HEK293 (cell line): ENCODE measurements around the gene DAAM1.

Experiments
- CTCF ChIA-PET: fragments of 350-600 bp; formaldehyde crosslinking; extraction: SDS; loops from one replicate; lab custom pipeline; 2021; ENCODE audit warnings: antibody characterized with exemption; lab: Yijun Ruan, JAX
- POLR2A ChIA-PET: fragments of 300-600 bp; formaldehyde crosslinking; extraction: SDS; loops from one replicate; lab custom pipeline; 2020; ENCODE audit warnings: antibody characterized with exemption, inconsistent platforms; lab: Yijun Ruan, JAX
- H3K27ac ChIP-seq: fragments of 200-500 bp; sonication (Bioruptor generic); 2 replicates; pipeline ENCODE4 v1.5.1; 2014; ENCODE audit warnings: low read depth, low read length, control low read depth, inconsistent platforms; ENCODE audit errors: extremely low read depth
- H3K36me3 ChIP-seq, 2 experiments: fragments of 200-500 bp in 1 of 2; sonication (Bioruptor generic) in 1 of 2; 1 replicate in 1 of 2; 2 replicates in 1 of 2; pipeline ENCODE4 v1.5.1; 2014 to 2017; ENCODE audit warnings: inconsistent platforms in 2 of 2, low read length in 2 of 2; ENCODE audit not compliant: control insufficient read depth in 2 of 2, insufficient read depth in 1 of 2
- H3K4me1 ChIP-seq: fragments of 200-500 bp; sonication (Bioruptor generic); 2 replicates; pipeline ENCODE4 v1.5.1; 2014; ENCODE audit warnings: mild to moderate bottlenecking, low read length, inconsistent platforms; ENCODE audit not compliant: control insufficient read depth, insufficient read depth
- H3K4me3 ChIP-seq: 2 replicates; pipeline ENCODE4 v1.5.1; 2011; ENCODE audit warnings: low read depth, mild to moderate bottlenecking, control low read depth, low read length, moderate library complexity
- H3K9me3 ChIP-seq: fragments of 200-500 bp; sonication (Bioruptor generic); 2 replicates; pipeline ENCODE4 v1.5.1; 2014; ENCODE audit warnings: low read depth, low read length, inconsistent platforms; ENCODE audit not compliant: control insufficient read depth, insufficient read depth
- HOXC10 ChIP-seq: sonication (generic); formaldehyde crosslinking; IDR thresholded peaks from 2 replicates; pipeline ENCODE4 v1.8.1; 2023; ENCODE audit warnings: mild to moderate bottlenecking, missing genetic modification reagents
- SALL2 ChIP-seq: fragments of 450-650 bp; formaldehyde crosslinking; IDR thresholded peaks from 2 replicates; pipeline ENCODE4 v1.5.0; 2017; ENCODE audit warnings: missing biosample characterization, mild to moderate bottlenecking, missing genetic modification characterization, borderline replicate concordance
- TCF7L2 ChIP-seq: IDR thresholded peaks from 2 replicates; pipeline ENCODE4 v1.6.1; 2011; ENCODE audit warnings: low read depth, mild to moderate bottlenecking, inconsistent platforms, low read length, moderate library complexity, borderline replicate concordance
- ZBTB17 ChIP-seq: fragments of 450-650 bp; formaldehyde crosslinking; IDR thresholded peaks from 2 replicates; pipeline ENCODE4 v1.5.1; 2016; ENCODE audit warnings: missing biosample characterization, missing genetic modification characterization
- ZEB2 ChIP-seq: fragments of 450-650 bp; formaldehyde crosslinking; IDR thresholded peaks from 2 replicates; pipeline ENCODE4 v1.5.1; 2016; ENCODE audit warnings: missing biosample characterization, missing genetic modification characterization
- ZNF155 ChIP-seq: fragments of 450-650 bp; formaldehyde crosslinking; IDR thresholded peaks from 2 replicates; pipeline ENCODE4 v1.5.1; 2016; ENCODE audit warnings: missing biosample characterization, missing genetic modification characterization
- ZNF175 ChIP-seq: fragments of 450-650 bp; formaldehyde crosslinking; IDR thresholded peaks from 2 replicates; pipeline ENCODE4 v1.5.1; 2016; ENCODE audit warnings: missing biosample characterization, missing genetic modification characterization
- ZNF404 ChIP-seq: fragments of 450-650 bp; formaldehyde crosslinking; IDR thresholded peaks from 2 replicates; pipeline ENCODE4 v1.5.1; 2017; ENCODE audit warnings: missing biosample characterization, missing genetic modification characterization
- ZNF416 ChIP-seq: fragments of 450-650 bp; formaldehyde crosslinking; IDR thresholded peaks from 2 replicates; pipeline ENCODE4 v1.5.1; 2016; ENCODE audit warnings: missing biosample characterization, missing genetic modification characterization
- ZNF677 ChIP-seq: fragments of 450-650 bp; IDR thresholded peaks from 2 replicates; pipeline ENCODE4 v1.5.0; 2018; ENCODE audit warnings: missing biosample characterization, mild to moderate bottlenecking, missing genetic modification characterization, moderate library complexity
- ZNF701 ChIP-seq: fragments of 450-650 bp; formaldehyde crosslinking; IDR thresholded peaks from 2 replicates; pipeline ENCODE4 v1.5.1; 2016; ENCODE audit warnings: missing biosample characterization, missing genetic modification characterization
- ZNF747 ChIP-seq: fragments of 450-650 bp; formaldehyde crosslinking; IDR thresholded peaks from 2 replicates; pipeline ENCODE4 v1.5.1; 2016; ENCODE audit warnings: missing biosample characterization, missing genetic modification characterization
- ZXDB ChIP-seq: fragments of 450-650 bp; formaldehyde crosslinking; IDR thresholded peaks from 2 replicates; pipeline ENCODE4 v1.5.1; 2016; ENCODE audit warnings: missing biosample characterization, missing genetic modification characterization
- TF ChIP-seq, protein P1 (sequence below): fragments of 450-650 bp; formaldehyde crosslinking; IDR thresholded peaks from 2 replicates; pipeline ENCODE4 v1.5.1; 2016; ENCODE audit warnings: missing biosample characterization, missing genetic modification characterization
- TF ChIP-seq, protein P2 (sequence below): fragments of 450-650 bp; formaldehyde crosslinking; IDR thresholded peaks from 2 replicates; pipeline ENCODE4 v1.5.1; 2016; ENCODE audit warnings: missing biosample characterization, missing genetic modification characterization
- TF ChIP-seq, protein P3 (sequence below): fragments of 450-650 bp; formaldehyde crosslinking; conservative IDR thresholded peaks from 2 replicates; pipeline ENCODE4 v1.5.1; 2016; ENCODE audit warnings: low read depth, missing biosample characterization, missing genetic modification characterization
- TF ChIP-seq, protein P4 (sequence below): fragments of 450-650 bp; formaldehyde crosslinking; IDR thresholded peaks from 2 replicates; pipeline ENCODE4 v1.5.1; 2016; ENCODE audit warnings: missing biosample characterization, missing genetic modification characterization, low read depth
- TF ChIP-seq, protein P5 (sequence below): sonication (generic); formaldehyde crosslinking; IDR thresholded peaks from 2 replicates; pipeline ENCODE4 v1.8.1; 2022; ENCODE audit warnings: mild to moderate bottlenecking, moderate library complexity, missing genetic modification reagents

Gene DAAM1

DNA sequence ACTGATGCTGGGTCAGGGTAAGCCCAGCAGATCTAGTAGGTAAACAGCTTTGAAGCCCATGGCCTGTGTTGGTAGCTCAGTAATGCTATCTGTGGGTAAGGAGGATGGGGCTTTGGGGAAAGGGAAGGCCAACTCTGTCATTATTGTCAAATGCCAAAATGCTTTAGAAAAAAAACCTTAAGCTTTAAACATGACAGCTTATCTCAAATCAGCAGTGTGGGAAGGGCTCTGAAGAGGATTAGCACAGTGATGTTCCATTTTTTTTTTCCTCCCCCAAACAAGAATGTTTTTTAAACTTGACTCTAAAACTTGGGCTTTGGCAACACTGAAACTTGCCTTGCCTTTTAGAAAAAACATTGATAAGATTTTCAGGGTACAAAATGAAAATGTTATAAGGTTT, 11.7 kb downstream of the DAAM1 start (continued):
- TF ChIP-seq, protein P1, sequence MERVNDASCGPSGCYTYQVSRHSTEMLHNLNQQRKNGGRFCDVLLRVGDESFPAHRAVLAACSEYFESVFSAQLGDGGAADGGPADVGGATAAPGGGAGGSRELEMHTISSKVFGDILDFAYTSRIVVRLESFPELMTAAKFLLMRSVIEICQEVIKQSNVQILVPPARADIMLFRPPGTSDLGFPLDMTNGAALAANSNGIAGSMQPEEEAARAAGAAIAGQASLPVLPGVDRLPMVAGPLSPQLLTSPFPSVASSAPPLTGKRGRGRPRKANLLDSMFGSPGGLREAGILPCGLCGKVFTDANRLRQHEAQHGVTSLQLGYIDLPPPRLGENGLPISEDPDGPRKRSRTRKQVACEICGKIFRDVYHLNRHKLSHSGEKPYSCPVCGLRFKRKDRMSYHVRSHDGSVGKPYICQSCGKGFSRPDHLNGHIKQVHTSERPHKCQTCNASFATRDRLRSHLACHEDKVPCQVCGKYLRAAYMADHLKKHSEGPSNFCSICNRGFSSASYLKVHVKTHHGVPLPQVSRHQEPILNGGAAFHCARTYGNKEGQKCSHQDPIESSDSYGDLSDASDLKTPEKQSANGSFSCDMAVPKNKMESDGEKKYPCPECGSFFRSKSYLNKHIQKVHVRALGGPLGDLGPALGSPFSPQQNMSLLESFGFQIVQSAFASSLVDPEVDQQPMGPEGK (tag by site-specific recombination): no peak
- TF ChIP-seq, protein P2, sequence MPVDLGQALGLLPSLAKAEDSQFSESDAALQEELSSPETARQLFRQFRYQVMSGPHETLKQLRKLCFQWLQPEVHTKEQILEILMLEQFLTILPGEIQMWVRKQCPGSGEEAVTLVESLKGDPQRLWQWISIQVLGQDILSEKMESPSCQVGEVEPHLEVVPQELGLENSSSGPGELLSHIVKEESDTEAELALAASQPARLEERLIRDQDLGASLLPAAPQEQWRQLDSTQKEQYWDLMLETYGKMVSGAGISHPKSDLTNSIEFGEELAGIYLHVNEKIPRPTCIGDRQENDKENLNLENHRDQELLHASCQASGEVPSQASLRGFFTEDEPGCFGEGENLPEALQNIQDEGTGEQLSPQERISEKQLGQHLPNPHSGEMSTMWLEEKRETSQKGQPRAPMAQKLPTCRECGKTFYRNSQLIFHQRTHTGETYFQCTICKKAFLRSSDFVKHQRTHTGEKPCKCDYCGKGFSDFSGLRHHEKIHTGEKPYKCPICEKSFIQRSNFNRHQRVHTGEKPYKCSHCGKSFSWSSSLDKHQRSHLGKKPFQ: no peak
- TF ChIP-seq ZNF175 (tag by site-specific recombination) (no peak), SALL2 (tag by site-specific recombination) (no peak), ZNF404 (no peak), HOXC10 (CRISPR knock-in tag) (no peak)

DNA sequence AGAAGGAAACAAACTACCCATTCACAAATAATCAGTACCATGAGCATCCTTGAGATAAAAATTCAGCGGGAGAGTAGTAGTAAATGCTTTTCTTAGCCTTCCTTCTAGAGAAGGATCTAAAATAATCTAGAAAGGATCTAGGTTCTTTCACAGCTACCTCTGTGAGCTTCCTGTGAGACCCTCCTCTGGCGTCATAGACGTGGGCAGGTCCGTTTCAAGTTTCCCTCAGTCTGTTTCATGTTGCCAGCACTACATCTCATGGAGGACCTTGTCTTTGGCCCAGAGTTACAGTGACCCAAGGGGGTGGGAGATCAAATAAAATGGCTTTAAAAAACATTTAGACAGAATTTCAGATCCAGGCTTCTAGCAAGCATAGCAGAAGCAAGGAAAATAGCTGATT, 13.6 kb downstream of the DAAM1 start:
- Histone ChIP-seq H3K4me3 (no peak overlapping the region), H3K36me3 (no peaks in the 10 kb centered on the region), H3K9me3 (no peaks in the 10 kb centered on the region), H3K27ac (no peak overlapping the region), H3K4me1 (peaks cover 7% of the 10 kb centered on the region)
- TF ChIP-seq ZNF701 (no peak), ZNF155 (tag by site-specific recombination) (no peak), ZNF677 (tag by site-specific recombination) (no peak), ZNF416 (no peak), ZBTB17 (tag by site-specific recombination) (no peak), ZEB2 (tag by site-specific recombination) (no peak), ZNF747 (tag by site-specific recombination) (no peak), TCF7L2 (no peak), ZXDB (tag by site-specific recombination) (no peak)
- TF ChIP-seq, protein P3, sequence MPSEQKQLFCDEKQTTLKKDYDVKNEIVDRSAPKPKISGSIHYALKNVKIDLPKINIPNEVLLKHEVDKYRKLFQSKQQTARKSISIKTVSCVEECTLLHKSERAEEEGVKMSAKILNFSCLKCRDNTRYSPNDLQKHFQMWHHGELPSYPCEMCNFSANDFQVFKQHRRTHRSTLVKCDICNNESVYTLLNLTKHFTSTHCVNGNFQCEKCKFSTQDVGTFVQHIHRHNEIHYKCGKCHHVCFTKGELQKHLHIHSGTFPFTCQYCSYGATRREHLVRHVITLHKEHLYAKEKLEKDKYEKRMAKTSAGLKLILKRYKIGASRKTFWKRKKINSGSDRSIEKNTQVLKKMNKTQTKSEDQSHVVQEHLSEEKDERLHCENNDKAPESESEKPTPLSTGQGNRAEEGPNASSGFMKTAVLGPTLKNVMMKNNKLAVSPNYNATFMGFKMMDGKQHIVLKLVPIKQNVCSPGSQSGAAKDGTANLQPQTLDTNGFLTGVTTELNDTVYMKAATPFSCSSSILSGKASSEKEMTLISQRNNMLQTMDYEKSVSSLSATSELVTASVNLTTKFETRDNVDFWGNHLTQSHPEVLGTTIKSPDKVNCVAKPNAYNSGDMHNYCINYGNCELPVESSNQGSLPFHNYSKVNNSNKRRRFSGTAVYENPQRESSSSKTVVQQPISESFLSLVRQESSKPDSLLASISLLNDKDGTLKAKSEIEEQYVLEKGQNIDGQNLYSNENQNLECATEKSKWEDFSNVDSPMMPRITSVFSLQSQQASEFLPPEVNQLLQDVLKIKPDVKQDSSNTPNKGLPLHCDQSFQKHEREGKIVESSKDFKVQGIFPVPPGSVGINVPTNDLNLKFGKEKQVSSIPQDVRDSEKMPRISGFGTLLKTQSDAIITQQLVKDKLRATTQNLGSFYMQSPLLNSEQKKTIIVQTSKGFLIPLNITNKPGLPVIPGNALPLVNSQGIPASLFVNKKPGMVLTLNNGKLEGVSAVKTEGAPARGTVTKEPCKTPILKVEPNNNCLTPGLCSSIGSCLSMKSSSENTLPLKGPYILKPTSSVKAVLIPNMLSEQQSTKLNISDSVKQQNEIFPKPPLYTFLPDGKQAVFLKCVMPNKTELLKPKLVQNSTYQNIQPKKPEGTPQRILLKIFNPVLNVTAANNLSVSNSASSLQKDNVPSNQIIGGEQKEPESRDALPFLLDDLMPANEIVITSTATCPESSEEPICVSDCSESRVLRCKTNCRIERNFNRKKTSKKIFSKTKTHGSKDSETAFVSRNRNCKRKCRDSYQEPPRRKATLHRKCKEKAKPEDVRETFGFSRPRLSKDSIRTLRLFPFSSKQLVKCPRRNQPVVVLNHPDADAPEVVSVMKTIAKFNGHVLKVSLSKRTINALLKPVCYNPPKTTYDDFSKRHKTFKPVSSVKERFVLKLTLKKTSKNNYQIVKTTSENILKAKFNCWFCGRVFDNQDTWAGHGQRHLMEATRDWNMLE (tag by site-specific recombination): no peak
- TF ChIP-seq, protein P4, sequence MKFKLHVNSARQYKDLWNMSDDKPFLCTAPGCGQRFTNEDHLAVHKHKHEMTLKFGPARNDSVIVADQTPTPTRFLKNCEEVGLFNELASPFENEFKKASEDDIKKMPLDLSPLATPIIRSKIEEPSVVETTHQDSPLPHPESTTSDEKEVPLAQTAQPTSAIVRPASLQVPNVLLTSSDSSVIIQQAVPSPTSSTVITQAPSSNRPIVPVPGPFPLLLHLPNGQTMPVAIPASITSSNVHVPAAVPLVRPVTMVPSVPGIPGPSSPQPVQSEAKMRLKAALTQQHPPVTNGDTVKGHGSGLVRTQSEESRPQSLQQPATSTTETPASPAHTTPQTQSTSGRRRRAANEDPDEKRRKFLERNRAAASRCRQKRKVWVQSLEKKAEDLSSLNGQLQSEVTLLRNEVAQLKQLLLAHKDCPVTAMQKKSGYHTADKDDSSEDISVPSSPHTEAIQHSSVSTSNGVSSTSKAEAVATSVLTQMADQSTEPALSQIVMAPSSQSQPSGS: no peak
- TF ChIP-seq, protein P5, sequence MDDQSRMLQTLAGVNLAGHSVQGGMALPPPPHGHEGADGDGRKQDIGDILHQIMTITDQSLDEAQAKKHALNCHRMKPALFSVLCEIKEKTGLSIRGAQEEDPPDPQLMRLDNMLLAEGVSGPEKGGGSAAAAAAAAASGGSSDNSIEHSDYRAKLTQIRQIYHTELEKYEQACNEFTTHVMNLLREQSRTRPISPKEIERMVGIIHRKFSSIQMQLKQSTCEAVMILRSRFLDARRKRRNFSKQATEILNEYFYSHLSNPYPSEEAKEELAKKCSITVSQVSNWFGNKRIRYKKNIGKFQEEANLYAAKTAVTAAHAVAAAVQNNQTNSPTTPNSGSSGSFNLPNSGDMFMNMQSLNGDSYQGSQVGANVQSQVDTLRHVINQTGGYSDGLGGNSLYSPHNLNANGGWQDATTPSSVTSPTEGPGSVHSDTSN (CRISPR knock-in tag): no peak
- TF ChIP-seq, protein P1 (tag by site-specific recombination): no peak
- CTCF ChIA-PET: interaction anchor here (0.8 to 1.1 kb wide), 2 partner anchors 9 to 69 kb away, joined by 3 to 5 read pairs; no protein-coding TSS in a partner anchor
- POLR2A ChIA-PET: interaction anchor here (1.0 kb wide), 1 partner anchor 13 kb away, joined by 3 read pairs; the partner anchor contains the start of gene DAAM1
